DND-41 (cell line): Measurements from ENCODE around the gene MKNK1.

Experiments used
- ATAC-seq: fragments of 200-7000 bp; cut with Tn5 transposase; 3 replicates; pipeline ENCODE4 v1.9.1; 2021; ENCODE audit warnings: low read depth; ENCODE audit not compliant: insufficient read depth
- DNase-seq: peaks from one replicate; pipeline ENCODE4 v3.0.0-alpha.2; 2020
- H2AFZ ChIP-seq: 2 replicates; pipeline ENCODE4 v1.6.0; 2012; ENCODE audit warnings: low read depth, low read length
- H3K27ac ChIP-seq: 2 replicates; pipeline ENCODE4 v1.5.1; 2012; ENCODE audit warnings: low read length, inconsistent platforms
- H3K27me3 ChIP-seq: fragments of 200-600 bp; sonication (generic); 2 replicates; pipeline ENCODE4 v1.6.0; 2012; ENCODE audit warnings: low read length, mild to moderate bottlenecking, inconsistent platforms; ENCODE audit not compliant: insufficient read depth, poor library complexity
- H3K36me3 ChIP-seq: 2 replicates; pipeline ENCODE4 v1.5.1; 2012; ENCODE audit warnings: low read length, inconsistent platforms; ENCODE audit not compliant: insufficient read depth
- H3K4me1 ChIP-seq: 2 replicates; pipeline ENCODE4 v1.5.1; 2012; ENCODE audit warnings: mild to moderate bottlenecking, low read length; ENCODE audit not compliant: insufficient read depth
- H3K4me2 ChIP-seq: 2 replicates; pipeline ENCODE4 v1.6.0; 2012; ENCODE audit warnings: mild to moderate bottlenecking, moderate library complexity, low read length, inconsistent platforms; ENCODE audit not compliant: insufficient read depth
- H3K4me3 ChIP-seq, 2 experiments: fragments of 200-600 bp in 1 of 2; shearing (Covaris generic) in 1 of 2; 2 replicates each; pipeline ENCODE4 v1.5.1; 2012 to 2016; ENCODE audit warnings: inconsistent platforms in 2 of 2, low read length in 2 of 2, mild to moderate bottlenecking in 2 of 2, low read depth in 1 of 2, moderate library complexity in 1 of 2
- H3K79me2 ChIP-seq: 2 replicates; pipeline ENCODE4 v1.6.0; 2012; ENCODE audit warnings: low read length, inconsistent platforms; ENCODE audit not compliant: insufficient read depth
- H3K9ac ChIP-seq: 2 replicates; pipeline ENCODE4 v1.6.0; 2012; ENCODE audit warnings: low read depth, mild to moderate bottlenecking, inconsistent platforms, low read length, moderate library complexity
- H3K9me3 ChIP-seq: 2 replicates; pipeline ENCODE4 v1.5.1; 2012; ENCODE audit warnings: low read length, moderate library complexity, mild to moderate bottlenecking, inconsistent platforms; ENCODE audit not compliant: insufficient read depth, severe bottlenecking
- H4K20me1 ChIP-seq: 2 replicates; pipeline ENCODE4 v1.6.0; 2012; ENCODE audit warnings: low read length; ENCODE audit not compliant: insufficient read depth
- EZH2 ChIP-seq: IDR thresholded peaks from 3 replicates; pipeline ENCODE4 v1.6.1; 2012; ENCODE audit warnings: borderline replicate concordance, low read depth, mild to moderate bottlenecking, moderate library complexity, low read length, inconsistent platforms; ENCODE audit not compliant: severe bottlenecking
- TF ChIP-seq, protein P1 (sequence below): IDR thresholded peaks from 2 replicates; pipeline ENCODE4 v1.5.1; 2012; ENCODE audit warnings: borderline replicate concordance, low read length, moderate library complexity, mild to moderate bottlenecking; ENCODE audit not compliant: poor library complexity, severe bottlenecking; ENCODE audit errors: extremely low read depth

Gene MKNK1

DNA sequence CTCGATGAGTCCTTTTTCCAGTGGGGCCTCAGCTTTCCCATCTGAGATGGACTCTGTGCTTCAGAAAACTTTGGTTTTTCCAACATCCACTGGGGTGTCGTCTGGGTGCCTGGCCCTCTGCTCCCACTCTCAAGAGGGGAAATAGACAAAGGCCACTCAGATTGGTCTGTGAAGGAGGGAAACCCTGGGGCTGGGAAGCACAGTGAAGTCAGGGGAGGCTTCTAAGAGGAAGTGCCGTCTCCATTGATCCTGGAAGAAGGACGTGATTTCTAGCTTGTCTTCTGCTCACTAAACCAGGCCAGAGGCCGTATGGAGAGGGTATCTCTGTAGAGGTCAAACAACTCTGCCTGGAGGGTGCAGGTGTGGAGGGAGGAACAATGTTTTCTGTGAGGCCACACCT is 57.9 kb downstream of the MKNK1 start:
- Histone ChIP-seq H3K36me3 (no peaks in the 10 kb centered on the region), H3K4me1 (no peaks in the 10 kb centered on the region; the same call in 1 of the 2 replicates), H3K9me3 (no peaks in the 10 kb centered on the region), H3K27me3 (peaks cover 17% of the 10 kb centered on the region), H3K27ac (no peak overlapping the region), H2AFZ (no peak overlapping the region), H3K4me2 (no peak overlapping the region), H4K20me1 (no peaks in the 10 kb centered on the region), H3K79me2 (no peaks in the 10 kb centered on the region), H3K9ac (no peak overlapping the region), H3K4me3 (no peak overlapping the region)
- no peak for DNase-seq
- no peak for ATAC-seq
- TF ChIP-seq, protein P1, sequence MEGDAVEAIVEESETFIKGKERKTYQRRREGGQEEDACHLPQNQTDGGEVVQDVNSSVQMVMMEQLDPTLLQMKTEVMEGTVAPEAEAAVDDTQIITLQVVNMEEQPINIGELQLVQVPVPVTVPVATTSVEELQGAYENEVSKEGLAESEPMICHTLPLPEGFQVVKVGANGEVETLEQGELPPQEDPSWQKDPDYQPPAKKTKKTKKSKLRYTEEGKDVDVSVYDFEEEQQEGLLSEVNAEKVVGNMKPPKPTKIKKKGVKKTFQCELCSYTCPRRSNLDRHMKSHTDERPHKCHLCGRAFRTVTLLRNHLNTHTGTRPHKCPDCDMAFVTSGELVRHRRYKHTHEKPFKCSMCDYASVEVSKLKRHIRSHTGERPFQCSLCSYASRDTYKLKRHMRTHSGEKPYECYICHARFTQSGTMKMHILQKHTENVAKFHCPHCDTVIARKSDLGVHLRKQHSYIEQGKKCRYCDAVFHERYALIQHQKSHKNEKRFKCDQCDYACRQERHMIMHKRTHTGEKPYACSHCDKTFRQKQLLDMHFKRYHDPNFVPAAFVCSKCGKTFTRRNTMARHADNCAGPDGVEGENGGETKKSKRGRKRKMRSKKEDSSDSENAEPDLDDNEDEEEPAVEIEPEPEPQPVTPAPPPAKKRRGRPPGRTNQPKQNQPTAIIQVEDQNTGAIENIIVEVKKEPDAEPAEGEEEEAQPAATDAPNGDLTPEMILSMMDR = no peak
- no peak for TF ChIP-seq EZH2

- no peak for ATAC-seq
- H3K79me2 ChIP-seq = no peaks in the 10 kb centered on the region
- no peaks in the 10 kb centered on the region for H3K36me3 ChIP-seq
- H3K4me3 ChIP-seq = no peak overlapping the region
- no peak overlapping the region for H3K4me2 ChIP-seq
- H3K4me1 ChIP-seq = no peaks in the 10 kb centered on the region; the same call in 1 of the 2 replicates
- TF ChIP-seq, protein P1 = no peak
- no peak for TF ChIP-seq EZH2
- H3K27ac ChIP-seq = no peak overlapping the region
- no peak for DNase-seq
- H2AFZ ChIP-seq = no peak overlapping the region
- H3K9me3 ChIP-seq = no peaks in the 10 kb centered on the region
- no peak overlapping the region for H3K9ac ChIP-seq
- peaks cover 19% of the 10 kb centered on the region for H3K27me3 ChIP-seq
- no peaks in the 10 kb centered on the region for H4K20me1 ChIP-seq
Observed at GRCh38 chr1:46545784-46546183, 58.3 kb downstream of the MKNK1 start.

GRCh38 chr1:46544561-46545240 is 59.4 kb downstream of the MKNK1 start:
- Histone ChIP-seq H3K4me3 (no peak overlapping the region), H3K27me3 (peaks cover 19% of the 10 kb centered on the region), H3K9ac (no peak overlapping the region), H2AFZ (no peak overlapping the region), H4K20me1 (no peaks in the 10 kb centered on the region), H3K36me3 (no peaks in the 10 kb centered on the region), H3K79me2 (no peaks in the 10 kb centered on the region), H3K27ac (no peak overlapping the region), H3K4me2 (no peak overlapping the region), H3K4me1 (no peaks in the 10 kb centered on the region; the same call in 1 of the 2 replicates), H3K9me3 (no peaks in the 10 kb centered on the region)
- TF ChIP-seq, protein P1 = no peak
- no peak for TF ChIP-seq EZH2
- DNase-seq = no peak
- ATAC-seq = no peak
